ENCODE results near the gene TTC9.

DNA sequence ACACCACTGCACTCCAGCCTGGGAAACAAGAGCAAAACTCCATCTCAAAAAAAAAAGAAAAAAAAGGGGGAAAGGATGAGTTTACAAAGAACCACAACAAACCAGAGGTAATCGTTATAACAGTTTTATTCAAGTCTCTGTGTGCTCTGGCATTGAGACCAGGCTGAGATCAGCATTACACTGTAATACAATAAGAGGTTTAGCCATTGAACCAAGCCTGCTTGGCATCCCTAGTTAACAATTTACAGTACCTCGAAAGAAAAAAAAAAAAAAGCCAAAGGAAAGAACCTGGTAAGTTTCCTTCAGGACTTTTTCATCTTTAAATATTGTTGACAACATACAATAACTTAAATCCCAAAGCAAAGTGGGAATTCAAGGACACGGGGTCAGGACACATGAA, 80.7 kb downstream of the TTC9 start:
- TF ChIP-seq, protein P1, sequence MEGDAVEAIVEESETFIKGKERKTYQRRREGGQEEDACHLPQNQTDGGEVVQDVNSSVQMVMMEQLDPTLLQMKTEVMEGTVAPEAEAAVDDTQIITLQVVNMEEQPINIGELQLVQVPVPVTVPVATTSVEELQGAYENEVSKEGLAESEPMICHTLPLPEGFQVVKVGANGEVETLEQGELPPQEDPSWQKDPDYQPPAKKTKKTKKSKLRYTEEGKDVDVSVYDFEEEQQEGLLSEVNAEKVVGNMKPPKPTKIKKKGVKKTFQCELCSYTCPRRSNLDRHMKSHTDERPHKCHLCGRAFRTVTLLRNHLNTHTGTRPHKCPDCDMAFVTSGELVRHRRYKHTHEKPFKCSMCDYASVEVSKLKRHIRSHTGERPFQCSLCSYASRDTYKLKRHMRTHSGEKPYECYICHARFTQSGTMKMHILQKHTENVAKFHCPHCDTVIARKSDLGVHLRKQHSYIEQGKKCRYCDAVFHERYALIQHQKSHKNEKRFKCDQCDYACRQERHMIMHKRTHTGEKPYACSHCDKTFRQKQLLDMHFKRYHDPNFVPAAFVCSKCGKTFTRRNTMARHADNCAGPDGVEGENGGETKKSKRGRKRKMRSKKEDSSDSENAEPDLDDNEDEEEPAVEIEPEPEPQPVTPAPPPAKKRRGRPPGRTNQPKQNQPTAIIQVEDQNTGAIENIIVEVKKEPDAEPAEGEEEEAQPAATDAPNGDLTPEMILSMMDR (IDR thresholded peaks at IDR 0.05; ENCODE audit: borderline replicate concordance, extremely low read depth, low read length, poor library complexity, severe bottlenecking), result no peak
- no peak for TF ChIP-seq EZH2 (IDR thresholded peaks at IDR 0.05; ENCODE audit: borderline replicate concordance, low read depth, low read length, severe bottlenecking)
